ENCODE data around the gene CCL2.

The CCL2 gene

GRCh38 chr17:34275881-34276280, 20.8 kb downstream of the CCL2 start:
- DNase-seq = no peak

DNA sequence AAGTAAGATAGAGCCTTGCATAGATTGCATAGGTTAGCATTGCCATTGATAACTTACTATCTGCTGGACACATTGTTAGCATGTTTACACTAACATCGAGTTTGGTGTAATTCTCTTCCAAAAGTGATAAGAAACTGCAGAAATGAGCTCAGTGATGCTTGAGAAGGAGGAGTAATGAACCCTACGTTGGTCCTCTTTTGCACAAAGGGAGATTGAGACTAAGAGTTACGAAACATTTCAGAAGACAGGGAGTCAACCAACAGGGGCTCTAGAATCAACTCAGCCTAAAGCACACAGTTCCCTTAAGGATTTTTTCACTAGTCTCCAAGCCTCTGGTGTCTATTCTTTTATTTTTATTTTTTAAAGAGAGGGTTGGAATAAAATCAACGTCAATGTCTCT, 21.7 kb downstream of the CCL2 start:
- DNase-seq = no peak

GRCh38 chr17:34283571-34283970, 28.5 kb downstream of the CCL2 start:
- DNase-seq = no peak

- DNase-seq = no peak
These were observed 30.3 kb downstream of the CCL2 start, which contains the start of gene CCL11 for GRCh38 chr17:34285286-34285792. Gene CCL11, plus strand, starts transcription at chr17:34285742. Its CDS starts 67 bp downstream, at chr17:34285809.

DNA sequence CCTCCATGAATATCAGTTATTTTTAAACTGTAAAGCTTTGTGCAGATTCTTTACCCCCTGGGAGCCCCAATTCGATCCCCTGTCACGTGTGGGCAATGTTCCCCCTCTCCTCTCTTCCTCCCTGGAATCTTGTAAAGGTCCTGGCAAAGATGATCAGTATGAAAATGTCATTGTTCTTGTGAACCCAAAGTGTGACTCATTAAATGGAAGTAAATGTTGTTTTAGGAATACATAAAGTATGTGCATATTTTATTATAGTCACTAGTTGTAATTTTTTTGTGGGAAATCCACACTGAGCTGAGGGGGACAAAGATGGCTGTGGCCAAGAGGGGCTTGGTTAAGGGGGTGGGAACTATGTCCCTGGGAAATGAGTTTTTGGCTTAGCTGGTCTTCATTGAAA, 32.8 kb downstream of the CCL2 start:
- DNase-seq = no peak

GRCh38 chr17:34290586-34290985, 35.5 kb downstream of the CCL2 start:
- no peak for DNase-seq

GRCh38 chr17:34291721-34292348, 36.8 kb downstream of the CCL2 start:
- no peak for DNase-seq

- no peak for DNase-seq
These were observed 43.9 kb downstream of the CCL2 start for GRCh38 chr17:34299027-34299426.

GRCh38 chr17:34299956-34300577, 45.0 kb downstream of the CCL2 start:
- peak; percentile 6 for DNase-seq

DNA sequence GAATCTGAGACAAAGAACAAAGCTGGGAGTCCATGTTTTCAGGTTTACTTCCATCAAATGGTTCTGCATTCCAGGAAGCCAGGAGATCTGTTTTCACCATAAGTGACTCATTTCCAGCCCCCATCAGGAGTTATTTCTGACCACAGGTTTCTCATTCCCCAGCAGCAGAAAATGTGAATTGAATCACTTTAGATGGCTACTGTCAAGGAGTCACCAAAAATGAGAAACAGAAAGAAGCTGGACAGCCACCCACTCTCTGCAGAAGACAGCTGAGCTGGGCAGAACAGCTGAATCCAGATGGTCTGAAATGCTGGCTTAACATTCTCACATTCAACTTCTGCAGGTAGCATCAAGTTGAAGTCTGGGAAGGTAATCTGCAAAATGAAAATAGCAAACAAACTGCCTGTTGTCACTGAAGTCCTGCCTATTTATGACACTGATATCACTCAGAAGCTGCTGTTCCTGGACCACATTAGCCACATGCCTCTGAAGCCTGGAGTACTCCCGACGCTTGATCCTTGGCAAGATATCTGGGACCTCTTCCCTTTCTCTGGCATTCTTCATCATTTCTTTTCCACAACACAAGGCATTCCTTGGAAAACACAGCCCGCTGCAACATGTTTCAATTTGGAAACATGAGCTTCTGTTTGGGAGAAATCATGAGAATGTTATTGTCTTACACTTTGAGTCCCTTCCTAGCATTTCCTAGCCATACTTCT, 45.7 kb downstream of the CCL2 start:
- DNase-seq = no peak

- no peak for DNase-seq
These were observed 46.9 kb downstream of the CCL2 start for GRCh38 chr17:34301986-34302385.

GRCh38 chr17:34302636-34303035, 47.6 kb downstream of the CCL2 start:
- DNase-seq = no peak

GRCh38 chr17:34303606-34304005, 48.5 kb downstream of the CCL2 start:
- no peak for DNase-seq

- no peak for DNase-seq
These were observed 50.0 kb downstream of the CCL2 start for GRCh38 chr17:34305061-34305460.

- no peak for DNase-seq
These were observed 50.5 kb downstream of the CCL2 start for GRCh38 chr17:34305606-34306005.

DNA sequence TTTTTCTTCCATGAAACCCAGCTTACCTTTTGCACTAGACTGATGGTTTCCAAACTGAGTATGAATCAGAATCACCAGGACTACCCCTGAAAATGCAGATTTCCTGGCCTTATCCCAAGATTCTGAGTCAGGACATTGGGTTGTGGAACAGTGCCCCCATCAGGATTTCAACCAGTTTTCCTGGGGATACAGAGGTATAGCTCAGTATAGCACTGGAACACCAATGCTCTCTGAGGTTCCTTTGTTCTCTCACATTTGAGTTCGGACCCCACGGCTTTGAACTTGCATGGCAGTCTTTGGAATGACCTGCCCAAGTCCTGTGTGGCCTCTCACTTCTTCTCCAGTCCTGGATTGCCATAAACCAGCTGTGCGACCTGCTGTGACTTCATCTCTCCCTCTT, 51.4 kb downstream of the CCL2 start:
- no peak for DNase-seq
